ENCODE results near the gene PRPF40B.
A peak's percentile ranks its signal among the peaks of the same experiment; 100 is the strongest.

The PRPF40B gene

DNA sequence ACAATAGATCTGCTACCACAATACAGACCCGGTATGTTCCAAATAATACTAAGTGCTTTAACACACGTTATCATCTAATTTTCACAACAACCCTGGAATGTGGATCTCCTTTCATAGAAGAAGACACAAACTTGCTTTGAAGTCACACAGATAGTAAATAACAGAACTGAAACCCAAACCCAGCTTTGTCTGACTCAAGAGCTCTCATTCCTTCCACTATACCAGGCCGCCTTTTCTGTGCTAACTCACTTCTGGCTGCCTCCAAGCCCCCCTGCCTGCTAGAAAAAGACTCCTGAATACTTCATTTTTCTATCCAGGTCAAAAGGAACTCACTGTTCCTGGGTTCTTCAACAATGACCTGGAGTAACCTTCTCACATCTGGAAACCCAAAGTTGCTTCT lies 37.8 kb downstream of the PRPF40B start:
- DNase-seq: no peak

DNA sequence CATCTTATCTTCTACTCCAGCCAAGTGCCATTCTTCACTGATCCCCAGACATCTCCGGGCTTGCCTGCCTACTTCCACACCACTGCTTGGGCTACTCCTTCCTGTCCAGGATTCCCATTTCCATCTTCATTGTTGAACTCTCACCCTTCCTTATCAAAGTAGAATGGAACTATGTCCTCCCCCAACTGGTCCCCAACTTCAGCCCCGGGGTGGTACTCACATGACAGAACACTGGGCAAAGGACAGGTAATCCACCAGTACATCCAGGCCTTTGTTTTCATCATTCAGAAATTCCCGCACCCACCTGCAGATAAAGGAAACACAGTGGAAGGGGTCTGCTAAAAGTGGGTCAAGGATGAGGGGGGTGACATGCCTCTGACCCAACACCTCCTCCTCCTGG lies 38.4 kb downstream of the PRPF40B start:
- DNase-seq: no peak

DNA sequence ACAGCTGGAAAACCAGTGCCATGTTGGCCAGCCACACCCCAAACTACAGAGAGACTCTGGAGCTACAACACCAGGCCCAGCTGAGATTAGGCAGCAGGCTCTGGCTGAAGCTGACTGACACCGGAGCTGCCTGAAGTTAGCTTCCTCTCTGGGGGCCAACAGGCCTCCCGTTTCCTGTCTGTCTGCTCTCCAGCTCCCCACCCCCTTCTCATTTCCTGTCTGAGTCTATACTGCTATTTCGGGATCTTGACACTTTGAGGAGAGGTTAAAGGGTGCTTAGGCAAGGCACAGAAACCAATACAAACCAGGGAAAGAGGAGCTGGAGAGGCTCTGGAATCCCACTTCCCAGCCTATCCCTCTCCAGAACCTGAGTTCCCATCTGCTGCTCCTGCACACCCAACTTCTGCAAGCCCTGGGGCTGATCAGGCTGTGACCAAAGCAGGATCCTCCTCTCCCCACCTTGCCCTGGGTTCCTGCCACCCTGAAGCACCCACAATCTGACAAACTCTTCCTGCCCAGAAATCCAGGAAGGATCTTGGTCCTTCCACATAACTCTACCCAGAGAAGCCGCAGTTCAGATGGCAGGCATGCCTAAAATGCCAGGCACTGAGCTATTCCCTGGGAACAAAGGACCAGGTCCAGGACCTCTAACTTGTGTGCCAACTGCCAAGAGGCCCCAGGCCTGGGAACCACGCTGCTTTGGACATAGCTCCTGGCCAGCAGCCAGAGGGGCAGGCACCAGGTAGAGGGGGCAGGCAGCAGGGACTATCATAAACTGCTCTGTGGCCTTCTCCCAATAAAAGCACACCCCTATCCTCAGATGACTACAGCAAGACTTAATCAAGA lies 39.9 kb downstream of the PRPF40B start:
- peak; percentile 92 for DNase-seq

DNA sequence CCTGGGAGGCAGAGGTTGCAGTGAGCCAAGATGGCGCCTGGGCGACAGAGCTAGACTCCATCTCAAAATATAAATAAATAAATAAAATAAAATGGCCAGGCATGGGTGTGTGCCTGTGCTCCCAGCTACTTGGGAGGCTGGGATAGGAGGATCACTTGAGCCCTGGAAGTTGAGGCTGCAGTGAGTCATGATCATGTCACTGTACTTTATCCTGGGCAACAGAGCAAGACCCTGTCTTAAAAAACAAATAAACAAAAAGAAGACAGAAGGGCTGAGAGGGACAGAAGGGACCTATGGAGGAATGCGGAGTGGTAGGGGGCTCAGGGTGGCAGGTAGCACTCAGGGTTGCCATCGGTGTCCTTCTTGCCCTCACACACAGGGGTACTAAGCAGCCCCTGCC lies 40.8 kb downstream of the PRPF40B start:
- no peak for DNase-seq

DNA sequence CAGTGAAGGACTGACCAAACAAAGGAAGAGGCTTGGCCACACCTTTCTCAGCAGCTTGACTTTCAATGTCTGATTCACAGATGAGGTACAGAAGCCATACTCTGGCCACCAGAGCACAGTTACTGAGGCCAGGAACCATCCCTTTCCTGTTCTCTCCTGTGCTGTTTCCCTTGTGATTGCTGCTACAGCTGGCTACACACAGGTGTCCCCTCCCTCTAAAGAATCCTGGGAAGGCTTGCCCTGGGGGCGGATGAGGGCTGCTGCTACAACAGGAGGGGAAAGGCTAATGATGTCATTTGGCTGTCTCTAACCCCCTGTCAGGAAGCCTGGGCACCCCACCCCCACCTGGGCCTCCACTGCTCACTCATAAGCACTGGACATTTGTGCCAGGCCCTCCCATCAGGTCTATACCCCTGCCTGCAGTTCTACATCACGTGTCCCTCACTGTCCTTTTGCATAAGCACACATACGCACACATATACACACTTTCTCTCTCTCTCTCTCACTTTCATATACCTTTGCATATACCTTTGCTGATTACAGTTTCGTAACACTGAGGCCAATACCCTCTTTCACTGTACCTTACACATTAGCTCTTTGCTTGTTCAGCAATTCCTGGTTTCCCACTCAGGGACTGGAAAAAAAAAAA lies 41.4 kb downstream of the PRPF40B start:
- DNase-seq: no peak

DNA sequence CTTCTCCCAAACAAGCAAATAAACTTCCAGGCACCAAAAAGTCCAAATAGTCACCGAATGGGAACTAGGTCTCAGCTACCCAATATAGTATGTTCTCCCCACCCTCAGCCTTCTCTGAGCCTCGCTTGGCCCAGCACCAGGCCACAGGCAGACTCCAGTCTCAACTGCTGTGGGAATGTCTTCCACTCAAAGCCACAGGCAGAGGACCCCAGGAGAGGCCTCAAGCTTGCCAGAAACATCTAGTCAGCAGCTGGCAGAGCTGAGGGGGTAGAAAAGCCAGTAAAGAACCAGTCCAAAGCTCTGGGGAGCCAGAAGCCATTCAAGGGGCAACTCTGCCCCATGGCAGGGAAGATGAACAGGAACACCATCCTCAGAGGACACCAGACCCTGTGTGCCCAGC lies 42.0 kb downstream of the PRPF40B start:
- peak; percentile 76 for DNase-seq

DNA sequence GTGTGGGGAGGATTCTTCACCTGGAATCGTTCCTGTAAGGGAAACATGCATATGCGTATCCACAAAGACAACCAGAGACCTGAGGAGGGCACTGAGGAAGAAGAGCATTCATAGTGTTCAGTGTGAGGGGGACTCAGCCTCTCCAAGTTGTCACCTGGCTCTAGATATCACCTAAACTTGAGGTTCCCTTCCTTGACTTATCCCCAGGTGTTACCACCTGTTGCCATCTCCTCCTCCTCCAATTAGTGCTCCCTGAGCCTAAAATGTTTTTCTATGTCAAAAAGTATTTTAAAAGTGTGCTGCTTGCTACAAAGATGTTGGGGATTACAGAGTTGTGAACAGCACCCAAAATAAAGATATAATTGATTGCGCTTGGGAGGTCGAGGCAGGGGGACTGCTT lies 42.8 kb downstream of the PRPF40B start:
- DNase-seq: no peak

DNA sequence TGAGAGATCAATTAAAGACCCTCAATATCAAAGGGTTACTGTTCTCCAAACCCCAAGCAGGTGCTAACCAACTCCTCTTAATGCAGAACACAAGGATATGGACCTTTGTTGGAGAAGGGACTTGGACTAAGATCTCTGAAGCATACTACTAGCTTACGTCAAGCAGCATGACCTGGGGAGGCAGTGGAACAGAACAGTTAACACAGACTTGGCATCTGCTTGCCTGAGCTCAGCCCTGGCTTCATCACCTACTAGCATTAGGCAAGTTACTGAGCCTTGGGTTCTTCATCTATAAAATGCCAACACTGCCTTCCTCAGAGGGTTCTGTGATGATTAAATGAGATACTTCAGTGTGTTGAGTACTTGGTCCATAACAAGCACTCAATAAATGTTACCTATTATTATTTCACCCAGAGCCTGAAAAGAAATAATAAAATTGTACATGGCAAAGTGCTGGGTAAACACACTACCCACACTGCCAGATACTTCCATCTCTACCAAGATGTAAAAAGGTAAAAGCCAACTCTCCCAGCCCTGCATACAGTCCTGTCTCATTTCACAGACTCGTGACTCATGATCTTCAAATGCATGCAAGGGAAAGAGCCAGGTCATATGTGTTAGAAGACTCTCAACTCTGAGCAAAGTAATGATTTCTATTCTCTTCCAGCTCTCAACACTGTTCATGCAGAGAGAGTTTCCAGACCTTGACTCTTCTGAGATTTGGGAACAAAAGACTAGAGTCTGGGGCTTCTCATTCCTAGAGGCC lies 44.1 kb downstream of the PRPF40B start:
- DNase-seq: peak; percentile 34

DNA sequence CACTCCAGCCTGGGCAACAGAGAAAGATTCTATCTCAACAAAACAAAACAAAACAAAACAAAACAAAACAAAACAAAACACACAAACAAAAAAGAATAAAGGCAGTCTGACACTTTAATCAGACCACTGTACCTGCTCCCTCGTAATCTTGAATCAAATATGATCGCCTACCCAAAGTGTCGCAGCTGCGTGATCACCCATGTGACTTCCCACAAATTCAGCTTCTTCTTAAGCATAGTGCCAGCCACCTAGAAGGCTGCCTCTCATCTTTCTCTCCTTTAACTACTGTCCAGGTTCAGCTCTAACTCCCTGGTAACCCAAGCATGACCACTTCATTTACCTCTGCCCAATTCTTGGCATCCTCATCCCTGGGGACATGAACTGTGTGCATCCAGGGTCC lies 46.4 kb downstream of the PRPF40B start:
- DNase-seq: no peak

DNA sequence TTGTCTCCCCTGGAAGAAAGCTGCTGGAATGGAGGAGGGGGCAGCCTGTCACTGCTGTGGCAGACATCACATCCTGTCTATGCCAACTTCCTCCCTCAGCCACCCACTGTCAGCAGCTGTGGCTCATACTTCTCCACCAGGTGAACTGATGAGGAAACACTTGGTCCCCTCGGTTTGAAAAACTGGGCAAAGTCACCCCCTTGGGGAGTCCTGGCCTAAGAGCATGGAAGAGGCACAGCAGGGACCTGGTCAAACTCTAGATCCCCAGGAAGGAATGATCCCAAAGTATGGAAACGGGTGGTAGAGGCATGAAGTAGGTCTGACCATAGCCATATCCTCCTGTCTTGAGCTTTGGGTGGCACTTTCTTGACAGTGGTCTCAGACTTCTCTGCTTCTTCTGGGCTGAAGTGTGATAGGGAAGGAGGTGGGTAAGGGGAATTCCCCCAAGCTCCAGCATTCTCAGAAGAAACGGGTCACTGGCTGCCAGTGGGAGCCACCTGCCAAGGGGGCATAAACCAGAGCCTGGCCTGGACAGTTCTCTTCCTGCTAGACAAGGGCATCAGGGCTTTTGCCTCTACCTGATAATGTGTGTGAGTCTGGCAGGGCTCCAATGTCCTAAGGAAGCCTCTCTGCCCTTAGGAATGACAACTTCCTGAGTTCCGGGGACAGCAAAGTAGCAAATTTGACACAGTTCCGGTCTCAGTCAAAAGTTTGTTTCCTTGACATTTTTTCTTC lies 47.8 kb downstream of the PRPF40B start:
- no peak for DNase-seq

DNA sequence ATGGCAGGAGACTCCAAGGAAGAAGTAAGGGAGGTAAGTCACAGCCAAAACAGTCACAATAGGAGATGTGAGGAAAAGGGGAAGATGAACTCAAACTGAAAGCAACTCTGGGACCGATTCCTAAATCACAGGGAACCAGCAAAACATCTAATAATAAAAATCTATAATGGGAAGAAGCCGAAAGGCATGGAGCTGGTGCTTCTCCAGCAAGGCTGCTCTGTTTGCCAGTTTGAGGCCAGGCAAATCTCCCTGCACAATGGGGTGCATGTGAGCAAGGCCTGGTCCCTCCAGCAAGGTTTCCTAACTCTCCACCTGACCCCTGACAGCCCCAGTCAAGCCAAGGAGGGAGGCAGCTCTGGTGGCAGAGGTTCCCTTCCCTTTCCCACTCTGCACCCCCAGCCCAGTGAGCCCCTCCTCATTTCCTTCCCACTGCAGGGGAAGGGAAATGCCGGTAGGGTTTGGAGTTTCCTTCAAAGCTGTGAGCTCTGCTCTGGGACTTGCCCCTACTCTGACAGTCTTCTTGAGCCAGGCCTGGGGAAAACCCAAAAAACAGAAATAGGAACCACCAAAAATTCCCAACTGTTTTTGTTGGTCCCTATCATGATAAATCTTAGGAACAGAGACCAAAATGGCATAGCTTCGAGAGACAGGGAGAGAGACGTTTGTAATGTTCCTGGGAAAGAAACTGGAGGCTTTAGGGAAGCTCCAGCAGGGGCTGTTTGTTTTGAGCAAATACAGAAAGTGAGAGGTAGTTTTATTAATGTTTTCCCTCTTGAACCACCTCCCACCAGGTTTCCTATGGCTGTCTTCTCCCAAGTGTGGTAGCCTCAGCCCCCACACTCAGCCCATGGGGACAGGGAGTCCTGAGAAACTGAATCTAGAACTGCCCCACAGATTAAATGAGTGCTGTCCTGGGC lies 49.2 kb downstream of the PRPF40B start:
- no peak for DNase-seq

DNA sequence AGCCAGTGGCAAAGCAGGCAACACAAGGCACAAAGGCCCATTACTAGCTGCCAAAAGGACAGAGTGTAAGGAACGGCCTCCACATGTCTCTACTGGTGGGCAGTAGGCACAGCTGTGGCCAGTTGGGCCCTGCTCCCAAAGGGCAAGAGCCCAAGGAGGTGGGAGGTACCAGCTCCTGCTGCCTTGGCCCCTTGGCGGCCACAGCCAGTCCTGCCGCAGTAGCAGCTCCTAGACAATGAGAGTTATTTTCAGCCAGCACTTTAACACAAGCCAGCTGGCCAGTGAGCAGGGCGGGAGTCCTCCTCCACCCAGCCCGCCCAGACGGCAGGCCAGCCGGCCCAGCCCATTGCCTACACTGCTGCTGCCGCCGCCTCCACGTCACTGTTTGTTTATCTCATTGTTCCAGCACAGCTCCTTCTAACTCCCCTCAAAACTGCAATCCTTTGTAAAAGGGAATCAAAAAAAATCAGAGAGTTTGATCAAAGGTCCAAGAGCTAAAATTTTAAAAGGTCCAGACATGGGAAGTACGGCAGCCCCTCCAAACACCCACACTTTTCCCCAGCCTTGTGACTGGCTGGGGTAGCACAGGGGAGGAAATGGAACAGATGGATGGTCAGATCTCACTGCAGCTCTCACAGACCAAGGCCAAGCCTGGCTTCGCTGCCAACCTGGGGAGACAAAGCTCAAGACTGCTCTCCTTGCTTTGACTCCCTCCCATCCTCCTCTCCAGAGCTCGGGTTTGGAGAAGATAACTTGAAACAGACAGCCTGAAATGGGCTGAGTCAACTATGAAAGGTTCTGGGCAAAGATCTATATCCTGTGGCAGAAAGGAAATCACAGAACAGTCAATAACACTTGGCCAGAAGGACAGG lies 50.3 kb downstream of the PRPF40B start:
- peak; percentile 92 for DNase-seq

DNA sequence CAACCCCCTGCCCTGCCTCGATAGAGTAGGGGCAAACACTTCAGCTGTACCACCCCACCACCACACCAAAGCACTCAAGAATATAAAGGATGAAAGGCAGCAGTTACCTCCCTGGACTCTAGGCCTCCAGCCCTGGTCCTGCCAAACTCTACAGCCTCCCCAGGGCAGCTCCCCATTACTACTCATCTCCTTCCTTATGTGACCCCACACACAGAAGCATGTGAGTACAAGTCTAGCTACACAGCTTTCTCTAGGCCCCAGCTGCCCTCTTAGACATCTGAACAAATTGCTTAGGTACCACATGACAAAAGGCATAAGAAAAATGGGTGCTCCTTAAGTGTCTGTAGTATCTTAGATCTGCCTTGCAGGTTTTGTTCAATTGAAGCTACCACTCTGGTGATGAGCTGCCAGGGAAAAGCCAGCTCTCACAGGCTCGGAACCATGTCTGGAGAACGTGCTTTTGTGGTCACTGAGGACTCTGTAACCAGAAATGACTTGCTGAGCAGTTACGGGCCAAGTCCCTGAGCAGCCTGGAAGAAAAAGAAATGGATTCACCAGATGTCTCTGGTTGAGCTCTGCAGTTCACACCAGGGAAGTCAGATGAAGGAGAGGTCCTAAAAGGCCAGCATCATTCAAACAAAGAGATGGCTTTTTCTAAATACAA lies 51.1 kb downstream of the PRPF40B start:
- DNase-seq: peak; percentile 47

DNA sequence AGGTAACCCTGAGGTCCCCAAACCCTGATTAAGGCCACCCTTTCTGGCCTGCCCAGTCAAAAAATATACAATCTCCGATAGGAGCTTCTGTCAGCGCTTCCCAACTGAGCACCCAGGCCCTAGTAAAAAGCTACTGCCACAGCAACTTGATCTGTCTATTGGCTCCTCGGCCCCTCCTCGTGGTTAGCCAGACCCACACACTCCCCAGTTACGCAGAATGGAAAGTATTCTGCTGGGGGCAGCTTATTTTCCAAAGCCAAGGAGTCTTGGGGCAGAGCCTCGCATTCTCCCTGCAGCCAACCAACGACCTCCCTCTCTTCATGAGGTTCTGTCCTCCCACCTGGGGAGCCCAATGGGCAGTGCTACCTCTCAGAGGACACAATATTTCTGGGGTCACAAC lies 51.8 kb downstream of the PRPF40B start:
- DNase-seq: peak; percentile 41

DNA sequence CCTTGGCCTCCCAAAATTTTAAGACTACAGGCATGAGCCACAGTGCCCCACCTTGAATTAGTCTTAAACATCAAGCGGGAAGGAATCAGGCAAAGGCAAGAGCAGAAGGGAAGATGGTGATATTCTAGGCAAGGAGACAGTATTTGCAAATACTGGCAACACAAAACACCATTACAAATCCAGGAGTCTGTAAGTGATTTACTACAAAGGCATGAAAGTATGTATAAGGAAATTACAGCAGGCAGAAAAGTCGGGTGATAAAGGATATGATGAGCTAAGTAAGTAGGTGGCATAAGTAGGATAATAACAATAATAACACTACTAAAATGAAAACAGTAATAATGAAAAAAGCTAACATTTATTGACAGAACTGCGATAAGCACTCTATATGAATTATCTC lies 55.4 kb downstream of the PRPF40B start:
- no peak for DNase-seq

DNA sequence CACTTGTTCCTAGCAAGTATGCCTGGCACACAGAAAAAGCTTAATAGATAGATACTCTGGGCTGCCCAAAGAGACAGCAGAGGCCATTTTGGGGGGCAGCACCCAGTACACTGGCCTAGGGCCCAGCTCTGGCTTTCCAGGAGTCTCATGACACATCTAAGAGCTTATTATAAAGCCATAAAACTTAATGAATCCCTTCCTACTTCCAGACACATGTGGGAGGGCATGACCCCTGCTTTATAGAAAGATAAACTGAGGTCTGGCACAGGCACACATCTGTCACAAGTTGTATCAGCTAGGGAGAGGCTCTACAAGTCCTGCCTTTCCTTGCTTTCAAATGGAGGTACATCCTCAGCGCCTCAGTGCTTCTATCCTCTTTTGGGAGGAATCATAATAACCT lies 56.7 kb downstream of the PRPF40B start:
- DNase-seq: no peak

DNA sequence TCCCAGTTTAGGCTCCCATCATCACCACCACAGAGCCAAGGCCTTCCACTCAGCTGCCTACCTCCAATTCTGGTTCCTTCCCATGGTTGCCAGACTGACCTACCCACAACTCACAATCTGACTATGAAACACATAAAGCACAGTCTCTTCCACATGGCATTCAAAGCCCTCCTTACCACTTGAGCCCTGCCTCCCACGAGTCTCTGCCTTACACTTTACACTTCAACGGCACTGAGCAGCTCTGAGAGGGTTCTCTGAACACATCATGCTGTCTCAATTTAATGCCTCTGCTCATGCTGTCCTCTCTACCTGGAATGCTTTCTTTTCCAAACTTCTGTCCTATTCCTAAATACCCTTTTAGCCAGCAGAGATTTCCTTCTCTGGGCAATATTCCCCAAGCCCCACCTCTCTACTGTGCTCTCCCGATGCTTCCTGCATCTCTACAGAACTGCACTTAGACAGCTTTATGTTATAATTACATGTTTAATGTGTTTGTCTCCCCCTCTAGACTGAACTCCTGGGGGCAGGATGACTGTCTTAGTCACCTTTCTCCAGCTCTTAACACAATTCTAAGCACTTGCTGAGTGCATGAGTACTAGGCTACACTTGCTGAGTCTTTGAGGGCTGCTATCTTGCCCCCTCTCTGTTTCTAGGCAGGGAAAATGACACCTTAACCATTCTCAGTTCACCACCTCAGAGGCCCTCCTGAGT lies 60.4 kb downstream of the PRPF40B start:
- no peak for DNase-seq

DNA sequence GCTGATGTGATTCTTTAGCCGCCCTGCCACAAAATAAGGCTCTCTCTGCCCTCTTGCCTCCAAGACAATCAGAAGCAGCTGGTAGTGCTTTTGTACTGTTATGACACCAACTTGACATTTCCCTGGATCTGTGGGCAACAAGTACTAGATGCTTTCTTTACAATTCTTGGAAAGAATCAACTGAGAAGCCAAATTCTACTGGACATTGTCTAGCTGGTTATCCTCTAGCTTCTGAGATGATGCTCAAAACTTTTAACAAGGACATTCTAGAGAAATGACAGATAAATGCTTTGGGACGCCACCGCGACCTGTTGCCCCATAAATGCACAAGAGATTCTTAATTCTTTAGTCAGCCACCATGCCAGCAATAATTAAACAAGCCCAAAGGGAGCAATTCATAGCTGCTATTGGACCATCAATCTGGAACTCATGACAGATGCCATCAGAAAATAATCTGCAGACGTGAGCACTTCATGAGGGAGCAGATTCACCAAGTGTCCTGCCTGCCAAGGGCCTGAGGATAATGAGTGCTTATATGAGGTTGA lies 61.0 kb downstream of the PRPF40B start:
- DNase-seq: no peak

DNA sequence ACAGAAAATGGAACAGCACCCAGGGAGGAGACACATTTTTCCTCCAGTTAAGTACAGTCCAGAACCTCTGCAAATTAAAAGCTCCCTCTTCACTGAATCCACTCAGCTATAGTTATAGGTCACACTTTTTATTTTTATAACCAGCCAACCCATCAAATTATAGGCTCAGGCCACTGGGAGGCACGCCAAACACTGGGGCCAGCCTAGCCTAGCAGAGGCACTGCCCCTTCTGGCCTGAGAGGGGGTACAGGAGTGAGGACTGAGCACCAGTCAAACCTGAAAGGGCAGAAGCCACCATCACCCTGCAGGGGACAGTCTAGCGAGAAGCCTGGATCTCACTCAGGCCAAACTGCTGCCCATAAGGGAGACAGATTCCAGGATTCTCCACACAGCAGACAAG lies 64.6 kb downstream of the PRPF40B start:
- DNase-seq: no peak
